Measurements from ENCODE around the gene MKNK2. TPM values are rescaled to one million over a fixed set of nuclear protein-coding genes. Genes with fewer than 3 reads are reported as not detected.
A peak's percentile ranks its signal among the peaks of the same experiment; 100 is the strongest.
"Not testable (repeated sequence)": the region's sequence is repeated elsewhere in the genome, so short reads cannot be mapped to it uniquely, and the experiment has no call there.

Gene MKNK2
- polyA plus RNA-seq, 4 donors: 41.2 to 82.1 (median 62.1) TPM

GRCh38 chr19:2034729-2035589 is 16.1 kb downstream of the MKNK2 start:
- DNase-seq (ENCODE audit: low read depth in 4 of 4, low spot score in 3 of 4): no peak

- not testable (repeated sequence) for DNase-seq (ENCODE audit: low read depth in 4 of 4, low spot score in 3 of 4)
These were observed 16.8 kb downstream of the MKNK2 start for GRCh38 chr19:2034253-2034652.

GRCh38 chr19:2033825-2034159 is 17.3 kb downstream of the MKNK2 start:
- no peak for DNase-seq (ENCODE audit: low read depth in 4 of 4, low spot score in 3 of 4)

- DNase-seq (ENCODE audit: low read depth in 4 of 4, low spot score in 3 of 4): no peak
These were observed 17.8 kb downstream of the MKNK2 start for GRCh38 chr19:2033115-2033824.

- peak in 1 of 4 donors; percentile 62 for DNase-seq (ENCODE audit: low read depth in 4 of 4, low spot score in 3 of 4)
These were observed 18.6 kb downstream of the MKNK2 start for GRCh38 chr19:2032296-2032941.

- DNase-seq (ENCODE audit: low read depth in 4 of 4, low spot score in 3 of 4): no peak
These were observed 23.7 kb downstream of the MKNK2 start for GRCh38 chr19:2027361-2027760.

- no peak for DNase-seq (ENCODE audit: low read depth in 4 of 4, low spot score in 3 of 4)
These were observed 24.3 kb downstream of the MKNK2 start for GRCh38 chr19:2026770-2027169.

GRCh38 chr19:2022289-2022688 is 28.8 kb downstream of the MKNK2 start:
- no peak for DNase-seq (ENCODE audit: low read depth in 4 of 4, low spot score in 3 of 4)

- no peak for DNase-seq (ENCODE audit: low read depth in 4 of 4, low spot score in 3 of 4)
These were observed 29.4 kb downstream of the MKNK2 start for GRCh38 chr19:2021453-2022140.

GRCh38 chr19:2018752-2019151 is 32.3 kb downstream of the MKNK2 start:
- no peak for DNase-seq (ENCODE audit: low read depth in 4 of 4, low spot score in 3 of 4)

GRCh38 chr19:2016041-2016807 is 34.8 kb downstream of the MKNK2 start:
- DNase-seq (ENCODE audit: low read depth in 4 of 4, low spot score in 3 of 4): peak; percentile 42 to 69 (median 52)

- peak; percentile 52 to 62 (median 59) for DNase-seq (ENCODE audit: low read depth in 4 of 4, low spot score in 3 of 4)
These were observed 35.5 kb downstream of the MKNK2 start, which contains the start of gene BTBD2 for GRCh38 chr19:2015608-2015950. Gene BTBD2, minus strand, starts transcription at chr19:2015714. Its CDS starts 11 bp downstream, at chr19:2015703.

- no peak for DNase-seq (ENCODE audit: low read depth in 4 of 4, low spot score in 3 of 4)
These were observed 36.1 kb downstream of the MKNK2 start for GRCh38 chr19:2014731-2015607.

- no peak for DNase-seq (ENCODE audit: low read depth in 4 of 4, low spot score in 3 of 4)
These were observed 36.9 kb downstream of the MKNK2 start for GRCh38 chr19:2014131-2014571.

GRCh38 chr19:2013683-2013961 is 37.4 kb downstream of the MKNK2 start:
- no peak for DNase-seq (ENCODE audit: low read depth in 4 of 4, low spot score in 3 of 4)

GRCh38 chr19:2012941-2013682 is 37.9 kb downstream of the MKNK2 start:
- no peak for DNase-seq (ENCODE audit: low read depth in 4 of 4, low spot score in 3 of 4)

GRCh38 chr19:2011169-2011568 is 39.9 kb downstream of the MKNK2 start:
- no peak for DNase-seq (ENCODE audit: low read depth in 4 of 4, low spot score in 3 of 4)

GRCh38 chr19:2010135-2010668 is 40.8 kb downstream of the MKNK2 start:
- DNase-seq (ENCODE audit: low read depth in 4 of 4, low spot score in 3 of 4): no peak
